Activated CD4-positive, alpha-beta memory T cell treated with anti-CD3 and anti-CD28 coated beads for 36 hours (primary cell): ENCODE measurements around the gene UVRAG. TPM values are rescaled to one million over a fixed set of nuclear protein-coding genes. Genes with fewer than 3 reads are reported as not detected.

ENCODE experiments used
- CTCF ChIA-PET: fragments of 350-600 bp; sonication (Branson Sonifier 250); formaldehyde crosslinking; loops from one replicate; lab custom pipeline; 2021; ENCODE audit warnings: antibody characterized with exemption, inconsistent platforms; lab: Charles Lee
- POLR2A ChIA-PET: fragments of 350-600 bp; sonication (Branson Sonifier 250); formaldehyde crosslinking; loops from one replicate; lab custom pipeline; 2021; ENCODE audit warnings: antibody characterized with exemption; lab: Charles Lee
- DNase-seq: peaks from one replicate; pipeline ENCODE4 v3.0.0-alpha.2; 2020
- H3K27ac Mint-ChIP-seq: one replicate; pipeline ENCODE4 v1.8.0; 2021; ENCODE audit warnings: mixed read lengths
- H3K27me3 Mint-ChIP-seq: one replicate; pipeline ENCODE4 v1.8.0; 2021; ENCODE audit warnings: mixed read lengths
- H3K36me3 Mint-ChIP-seq: one replicate; pipeline ENCODE4 v1.8.0; 2021; ENCODE audit warnings: mixed read lengths
- H3K4me1 Mint-ChIP-seq: one replicate; pipeline ENCODE4 v1.8.0; 2021; ENCODE audit warnings: low read depth, mixed read lengths
- H3K4me3 Mint-ChIP-seq: one replicate; pipeline ENCODE4 v1.8.0; 2021; ENCODE audit warnings: mild to moderate bottlenecking, mixed read lengths
- H3K9me3 Mint-ChIP-seq: one replicate; pipeline ENCODE4 v1.8.0; 2021; ENCODE audit warnings: mixed read lengths
- intact Hi-C: fragments of 100-400 bp; cut with micrococcal nuclease; formaldehyde crosslinking; loops from one replicate; pipeline ENCODE4 v1.15.1; 2023
- total RNA-seq, 2 experiments: library from RNA; stranded (reverse); gene quantifications; one replicate each; pipeline ENCODE4 v1.2.3, GENCODE V29; 2021

The UVRAG gene
- total RNA-seq, 2 experiments from 2014 or later: 15.5 to 16.7 TPM

DNA sequence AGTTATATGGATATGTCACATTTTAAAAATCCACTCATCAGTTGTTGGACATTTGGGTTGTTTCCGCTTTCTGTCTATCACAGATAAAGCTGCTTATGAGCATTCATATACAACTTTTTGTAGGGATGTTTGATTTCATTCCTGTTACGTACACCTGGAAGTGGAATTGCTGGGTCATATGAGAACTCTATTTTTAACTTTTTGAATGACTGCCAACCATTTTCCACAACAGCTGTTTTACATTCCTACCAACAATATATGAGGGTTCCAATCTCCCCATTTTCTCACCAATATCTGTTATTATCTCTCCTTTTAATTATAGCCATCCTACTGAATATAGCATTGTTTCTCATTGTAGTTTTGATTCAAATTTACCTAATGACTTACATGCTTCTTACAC, 172.0 kb downstream of the UVRAG start:
- H3K27me3 Mint-ChIP-seq: no peaks in the 10 kb centered on the region
- peaks cover 4% of the 10 kb centered on the region for H3K4me1 Mint-ChIP-seq
- no peak for DNase-seq
- intact Hi-C loops: no loop called here
- H3K36me3 Mint-ChIP-seq: peaks cover 18% of the 10 kb centered on the region
- H3K27ac Mint-ChIP-seq: no peak overlapping the region
- no peaks in the 10 kb centered on the region for H3K9me3 Mint-ChIP-seq
- POLR2A ChIA-PET: no interaction called here
- H3K4me3 Mint-ChIP-seq: no peak overlapping the region
- CTCF ChIA-PET: no interaction called here

- DNase-seq: no peak
- Mint-ChIP-seq H3K9me3 (no peaks in the 10 kb centered on the region), H3K4me1 (peaks cover 4% of the 10 kb centered on the region), H3K4me3 (no peak overlapping the region), H3K27ac (no peak overlapping the region), H3K27me3 (no peaks in the 10 kb centered on the region), H3K36me3 (peaks cover 5% of the 10 kb centered on the region)
- ChIA-PET POLR2A (no interaction called here), CTCF (interaction anchor here (1.1 to 1.6 kb wide), 2 partner anchors 97 to 159 kb away, joined by 4 to 5 read pairs; no protein-coding TSS in a partner anchor)
- intact Hi-C loops: no loop called here
These were observed 178.1 kb downstream of the UVRAG start for GRCh38 chr11:75993126-75993525.

DNA sequence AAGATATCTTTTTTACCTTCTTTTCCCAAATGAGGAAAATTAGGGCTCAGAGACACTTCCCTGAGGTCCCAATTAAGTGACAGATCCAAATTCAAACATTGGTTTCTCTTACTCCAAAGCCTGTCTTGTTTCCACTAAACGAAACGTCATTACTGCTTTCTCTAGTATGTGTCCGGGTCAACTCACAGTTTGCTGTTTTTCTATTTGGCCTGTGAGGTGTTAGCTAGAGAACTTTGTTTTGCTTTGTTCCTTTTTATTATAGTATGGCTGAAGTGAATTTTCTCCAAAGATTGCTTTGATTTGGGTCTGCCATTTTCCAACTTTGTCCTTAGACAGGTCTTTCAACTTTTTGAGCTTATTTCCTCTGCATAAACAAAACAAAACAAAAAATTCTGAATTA, 179.6 kb downstream of the UVRAG start:
- peaks cover 6% of the 10 kb centered on the region for H3K9me3 Mint-ChIP-seq
- peaks cover 7% of the 10 kb centered on the region for H3K36me3 Mint-ChIP-seq
- ChIA-PET POLR2A (no interaction called here), CTCF (no interaction called here)
- no peak overlapping the region for H3K4me3 Mint-ChIP-seq
- H3K27ac Mint-ChIP-seq: no peak overlapping the region
- peaks cover 2% of the 10 kb centered on the region for H3K4me1 Mint-ChIP-seq
- H3K27me3 Mint-ChIP-seq: no peaks in the 10 kb centered on the region
- intact Hi-C loops: no loop called here
- no peak for DNase-seq

GRCh38 chr11:75996523-75997442, 181.8 kb downstream of the UVRAG start:
- no peaks in the 10 kb centered on the region for H3K27me3 Mint-ChIP-seq
- intact Hi-C loops: no loop called here
- CTCF ChIA-PET: interaction anchor here (1.8 kb wide), 1 partner anchor 155 kb away, joined by 5 read pairs; no protein-coding TSS in a partner anchor

GRCh38 chr11:76004400-76004799, 189.4 kb downstream of the UVRAG start:
- intact Hi-C loops: no loop called here
- Mint-ChIP-seq H3K4me1 (no peaks in the 10 kb centered on the region), H3K27ac (no peak overlapping the region), H3K36me3 (peaks cover 43% of the 10 kb centered on the region), H3K9me3 (peaks cover 13% of the 10 kb centered on the region), H3K4me3 (no peak overlapping the region), H3K27me3 (no peaks in the 10 kb centered on the region)
- POLR2A ChIA-PET: no interaction called here
- no peak for DNase-seq
- CTCF ChIA-PET: no interaction called here

More at GRCh38 chr11:75996523-75997442, 181.8 kb downstream of the UVRAG start:
- Mint-ChIP-seq H3K27ac (no peak overlapping the region), H3K36me3 (peaks cover 26% of the 10 kb centered on the region), H3K4me1 (no peaks in the 10 kb centered on the region), H3K4me3 (no peak overlapping the region), H3K9me3 (peaks cover 18% of the 10 kb centered on the region)
- POLR2A ChIA-PET: no interaction called here
- DNase-seq: no peak

GRCh38 chr11:76005756-76006155, 190.7 kb downstream of the UVRAG start:
- POLR2A ChIA-PET: no interaction called here
- H3K27me3 Mint-ChIP-seq: no peaks in the 10 kb centered on the region
- no peak overlapping the region for H3K4me3 Mint-ChIP-seq
- no peak overlapping the region for H3K27ac Mint-ChIP-seq
- peaks cover 9% of the 10 kb centered on the region for H3K9me3 Mint-ChIP-seq
- intact Hi-C loops: no loop called here
- H3K4me1 Mint-ChIP-seq: no peaks in the 10 kb centered on the region
- no peak for DNase-seq
- CTCF ChIA-PET: no interaction called here
- peaks cover 37% of the 10 kb centered on the region for H3K36me3 Mint-ChIP-seq

- H3K27ac Mint-ChIP-seq: no peak overlapping the region
- intact Hi-C loops: no loop called here
- ChIA-PET POLR2A (no interaction called here), CTCF (interaction anchor here (0.6 kb wide), 1 partner anchor 161 kb away, joined by 4 read pairs; no protein-coding TSS in a partner anchor)
- no peaks in the 10 kb centered on the region for H3K27me3 Mint-ChIP-seq
- no peaks in the 10 kb centered on the region for H3K9me3 Mint-ChIP-seq
- H3K4me1 Mint-ChIP-seq: no peaks in the 10 kb centered on the region
- H3K36me3 Mint-ChIP-seq: peaks cover 32% of the 10 kb centered on the region
- no peak overlapping the region for H3K4me3 Mint-ChIP-seq
- DNase-seq: no peak
These were observed 192.2 kb downstream of the UVRAG start for GRCh38 chr11:76007166-76007565.

- peaks cover 33% of the 10 kb centered on the region for H3K36me3 Mint-ChIP-seq
- H3K4me3 Mint-ChIP-seq: no peak overlapping the region
- no peaks in the 10 kb centered on the region for H3K9me3 Mint-ChIP-seq
- H3K27me3 Mint-ChIP-seq: no peaks in the 10 kb centered on the region
- ChIA-PET CTCF (no interaction called here), POLR2A (no interaction called here)
- no peak overlapping the region for H3K27ac Mint-ChIP-seq
- H3K4me1 Mint-ChIP-seq: no peaks in the 10 kb centered on the region
- no peak for DNase-seq
- intact Hi-C loops: no loop called here
These were observed 193.5 kb downstream of the UVRAG start for GRCh38 chr11:76008474-76008873.

GRCh38 chr11:76010051-76010450, 195.0 kb downstream of the UVRAG start:
- Mint-ChIP-seq H3K4me3 (no peak overlapping the region), H3K36me3 (peaks cover 34% of the 10 kb centered on the region), H3K9me3 (no peaks in the 10 kb centered on the region), H3K4me1 (no peaks in the 10 kb centered on the region), H3K27ac (no peak overlapping the region), H3K27me3 (no peaks in the 10 kb centered on the region)
- CTCF ChIA-PET: interaction anchor here (1.5 kb wide), 1 partner anchor 142 kb away, joined by 7 read pairs; no protein-coding TSS in a partner anchor
- no peak for DNase-seq
- intact Hi-C loops: no loop called here
- POLR2A ChIA-PET: no interaction called here

DNA sequence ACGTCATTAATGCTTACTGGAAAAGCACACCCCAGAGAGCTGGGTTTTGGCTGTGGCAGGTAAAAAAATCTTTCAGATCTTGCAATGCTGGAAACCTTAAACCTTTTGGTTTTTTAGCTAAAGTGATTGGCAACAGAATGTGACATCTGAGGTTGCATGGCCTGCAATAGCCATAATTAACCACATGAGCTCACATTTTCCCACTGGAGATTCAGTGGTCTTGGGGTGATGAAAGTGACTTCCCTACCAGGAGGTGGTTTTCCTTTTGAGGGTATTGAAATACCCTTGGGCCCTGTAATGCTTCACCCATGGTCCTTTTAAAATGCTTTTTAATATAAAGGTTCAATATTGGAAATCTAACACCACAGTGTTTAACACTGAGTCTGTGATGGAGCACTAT, 198.5 kb downstream of the UVRAG start:
- intact Hi-C loops: no loop called here
- ChIA-PET POLR2A (no interaction called here), CTCF (no interaction called here)
- no peaks in the 10 kb centered on the region for H3K27me3 Mint-ChIP-seq
- H3K4me3 Mint-ChIP-seq: no peak overlapping the region
- no peak for DNase-seq
- no peak overlapping the region for H3K27ac Mint-ChIP-seq
- H3K36me3 Mint-ChIP-seq: peaks cover 44% of the 10 kb centered on the region
- no peaks in the 10 kb centered on the region for H3K4me1 Mint-ChIP-seq
- H3K9me3 Mint-ChIP-seq: peaks cover 8% of the 10 kb centered on the region

- Mint-ChIP-seq H3K27ac (no peak overlapping the region), H3K4me3 (no peak overlapping the region), H3K4me1 (peaks cover 10% of the 10 kb centered on the region), H3K9me3 (no peaks in the 10 kb centered on the region), H3K36me3 (peaks cover 27% of the 10 kb centered on the region), H3K27me3 (no peaks in the 10 kb centered on the region)
- CTCF ChIA-PET: interaction anchor here (1.1 kb wide), 1 partner anchor 184 kb away, joined by 3 read pairs; no protein-coding TSS in a partner anchor
- POLR2A ChIA-PET: no interaction called here
- DNase-seq: no peak
- intact Hi-C loops: no loop called here
These were observed 208.4 kb downstream of the UVRAG start for GRCh38 chr11:76023236-76024068.

GRCh38 chr11:76025068-76025467, 210.1 kb downstream of the UVRAG start:
- intact Hi-C loops: no loop called here
- ChIA-PET CTCF (no interaction called here), POLR2A (no interaction called here)
- Mint-ChIP-seq H3K9me3 (no peaks in the 10 kb centered on the region), H3K4me1 (peaks cover 10% of the 10 kb centered on the region), H3K36me3 (peaks cover 19% of the 10 kb centered on the region), H3K27me3 (no peaks in the 10 kb centered on the region), H3K27ac (no peak overlapping the region), H3K4me3 (no peak overlapping the region)
- DNase-seq: no peak
